HepG2 (cell line): Measurements from ENCODE around the gene NOL4L. TPM values are rescaled to one million over a fixed set of nuclear protein-coding genes. Genes with fewer than 3 reads are reported as not detected.

Experiments used
- ATAC-seq: fragments of 200-7000 bp; cut with Tn5 transposase; 3 replicates; pipeline ENCODE4 v1.9.1; 2020; ENCODE audit warnings: mild to moderate bottlenecking, moderate library complexity
- BruUV-seq: library from RNA; stranded (reverse); fragments of 400-500 nt; replicated peaks from 2 replicates; lab custom pipeline; 2021; lab: Mats Ljungman, UMichigan
- CTCF ChIA-PET: fragments of 300-600 bp; formaldehyde crosslinking; extraction: SDS; loops from one replicate; lab custom pipeline; 2021; ENCODE audit warnings: low total read pairs, inconsistent platforms, low intra/inter-chr PET ratio; lab: Yijun Ruan, JAX
- POLR2A ChIA-PET: fragments of 350-600 bp; sonication (Branson Sonifier 250); formaldehyde crosslinking; loops from one replicate; lab custom pipeline; 2020; ENCODE audit warnings: antibody characterized with exemption, inconsistent platforms; lab: Yijun Ruan, JAX
- DNase-seq: peaks from one replicate; pipeline ENCODE4 v3.0.0-alpha.2; 2015; ENCODE audit warnings: low spot score
- FAIRE-seq: peaks from 3 replicates; lab custom pipeline; 2011; peaks lifted over from hg19 to GRCh38; lab: Jason Lieb, UNC
- H2AFZ ChIP-seq: one replicate; pipeline ENCODE4 v1.6.1; 2011; ENCODE audit warnings: low read length, inconsistent platforms
- H3K27ac ChIP-seq: fragments of 300-600 bp; 3 replicates; pipeline ENCODE4 v1.8.0; 2011; ENCODE audit warnings: mixed run types, mild to moderate bottlenecking, mixed read lengths, low read length, inconsistent platforms; ENCODE audit not compliant: insufficient read depth; ENCODE audit errors: extremely low read length
- H3K27me3 ChIP-seq, 2 experiments: fragments of 200-600 bp in 1 of 2; 2 replicates in 1 of 2; 3 replicates in 1 of 2; pipeline versions ENCODE4 v1.6.0 to v1.8.0; 2011; ENCODE audit warnings: low read length in 2 of 2, mild to moderate bottlenecking in 2 of 2, moderate library complexity in 2 of 2, inconsistent platforms in 1 of 2; ENCODE audit not compliant: insufficient read depth in 2 of 2, control insufficient read depth in 1 of 2
- H3K36me3 ChIP-seq, 2 experiments: fragments of 200-600 bp in 1 of 2; replicated peaks in 1 of 2; 2 replicates in 1 of 2; 3 replicates in 1 of 2; pipeline versions ENCODE4 v1.5.1 to v1.8.0; 2011; ENCODE audit warnings: low read length in 2 of 2, inconsistent platforms in 1 of 2; ENCODE audit not compliant: insufficient read depth in 2 of 2, control insufficient read depth in 1 of 2
- H3K4me1 ChIP-seq: 2 replicates; pipeline ENCODE4 v1.5.1; 2012; ENCODE audit warnings: low read length, inconsistent platforms; ENCODE audit not compliant: insufficient read depth
- H3K4me2 ChIP-seq: 2 replicates; pipeline ENCODE4 v1.6.0; 2011; ENCODE audit warnings: low read depth, low read length, inconsistent platforms
- H3K4me3 ChIP-seq, 3 experiments: fragments of 200-600 bp in 1 of 3; sonication (generic), shearing (Covaris generic) in 1 of 3; replicated peaks in 1 of 3; 2 replicates each; pipeline ENCODE4 v1.5.1; 2011 to 2016; ENCODE audit warnings: low read length in 3 of 3, inconsistent platforms in 2 of 3, low read depth in 2 of 3, mild to moderate bottlenecking in 2 of 3, control low read depth in 1 of 3, mixed read lengths in 1 of 3; ENCODE audit not compliant: insufficient read depth in 1 of 3
- H3K79me2 ChIP-seq: one replicate; pipeline ENCODE4 v1.6.1; 2011; ENCODE audit warnings: low read length, inconsistent platforms; ENCODE audit not compliant: insufficient read depth
- H3K9ac ChIP-seq: 2 replicates; pipeline ENCODE4 v1.6.0; 2011; ENCODE audit warnings: mild to moderate bottlenecking, low read depth, low read length, inconsistent platforms; ENCODE audit not compliant: insufficient read depth
- H3K9me3 ChIP-seq: 2 replicates; pipeline ENCODE4 v1.5.1; 2012; ENCODE audit warnings: mild to moderate bottlenecking, low read length
- H4K20me1 ChIP-seq: 2 replicates; pipeline ENCODE4 v1.6.0; 2011; ENCODE audit warnings: inconsistent platforms, mild to moderate bottlenecking, low read length, moderate library complexity; ENCODE audit not compliant: insufficient read depth
- HES4 ChIP-seq: sonication (generic); formaldehyde crosslinking; IDR thresholded peaks from 2 replicates; pipeline ENCODE4 v1.9.0; 2021; ENCODE audit warnings: mild to moderate bottlenecking, missing genetic modification reagents, borderline replicate concordance
- POGZ ChIP-seq: sonication (generic); formaldehyde crosslinking; IDR thresholded peaks from 2 replicates; pipeline ENCODE4 v1.4.0; 2020; ENCODE audit warnings: mild to moderate bottlenecking, missing genetic modification reagents
- RXRA ChIP-seq: sonication (generic); formaldehyde crosslinking; IDR thresholded peaks from 2 replicates; pipeline ENCODE4 v1.5.1; 2020; ENCODE audit warnings: missing genetic modification reagents
- ZNF383 ChIP-seq: sonication (generic); formaldehyde crosslinking; IDR thresholded peaks from 2 replicates; pipeline ENCODE4 v1.4.0; 2020; ENCODE audit warnings: missing genetic modification reagents, mild to moderate bottlenecking, borderline replicate concordance
- ZNF788 ChIP-seq: sonication (generic); formaldehyde crosslinking; IDR thresholded peaks from 2 replicates; pipeline ENCODE4 v1.5.0; 2020; ENCODE audit warnings: mild to moderate bottlenecking, missing genetic modification reagents, borderline replicate concordance
- WGBS: methylation state at CpG from one replicate; pipeline ENCODE4 v1.1.6; 2017; ENCODE audit warnings: low lambda C conversion rate; 5-methylcytosine and 5-hydroxymethylcytosine counted together
- in situ Hi-C: cut with HindIII; loops from 2 replicates; pipeline ENCODE4 v1.10.0; 2017; ENCODE audit warnings: low pct_unique_long_range_greater_than_20kb; ENCODE audit not compliant: extremely low pct_ligation_motif_present
- intact Hi-C: fragments of 100-400 bp; cut with micrococcal nuclease; formaldehyde crosslinking; loops from one replicate; pipeline ENCODE4 v1.10.0; 2022; ENCODE audit not compliant: unreplicated experiment
- polyA plus RNA-seq, 8 experiments: library from polyadenylated mRNA; depleted of rRNA in 3 of 8; stranded (reverse) in 7 of 8; unstranded in 1 of 8; fragments of >200 nt; fragmentation: Illumina TruSeq in 4 of 8; extraction: Trizol in 4 of 8; gene quantifications; 2 replicates each; pipeline versions ENCODE4 v1.2.1 to v1.2.3, GENCODE V29; 2011 to 2016; ENCODE audit warnings: low read depth in 4 of 8, missing spikeins in 1 of 8, mixed read lengths in 1 of 8; ENCODE audit not compliant: insufficient read depth in 1 of 8
- total RNA-seq, 5 experiments: library from RNA; depleted of rRNA; stranded (reverse); fragments of >200 nt; fragmentation: Illumina TruSeq; extraction: Trizol; gene quantifications; 2 replicates each; pipeline ENCODE4 v1.2.3, GENCODE V29; 2016; ENCODE audit warnings: low read depth in 1 of 5
- TF ChIP-seq, protein P1 (sequence below): sonication (generic); formaldehyde crosslinking; IDR thresholded peaks from one replicate; pipeline ENCODE4 v1.5.1; 2020; ENCODE audit warnings: mild to moderate bottlenecking, missing genetic modification reagents; ENCODE audit errors: not compliant biosample characterization
- TF ChIP-seq, protein P2 (sequence below): sonication (generic); formaldehyde crosslinking; IDR thresholded peaks from 2 replicates; pipeline ENCODE4 v1.5.0; 2020; ENCODE audit warnings: mild to moderate bottlenecking, missing genetic modification reagents, borderline replicate concordance

Gene NOL4L
- total and polyA plus RNA-seq, 2 of the 13 experiments (the other 11 are each of a cell fraction or from before 2014, with no cell fraction given): 16.6 to 35.4 TPM

DNA sequence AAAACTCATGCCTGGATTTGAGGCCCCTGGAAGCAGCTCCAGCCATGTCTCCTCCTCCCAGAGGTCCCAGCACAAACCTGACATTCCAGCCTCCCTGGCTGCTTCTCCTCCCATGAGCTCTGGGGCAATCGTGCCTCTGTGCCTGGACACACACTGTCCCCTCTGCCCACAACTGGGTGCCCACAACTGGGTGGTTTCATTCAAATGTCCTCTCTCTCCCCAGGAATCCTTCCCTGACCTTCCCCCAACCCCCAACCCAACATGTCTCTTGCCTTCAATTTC is 37.4 kb downstream of the NOL4L start:
- H3K4me1 ChIP-seq: peaks cover 79% of the 10 kb centered on the region
- FAIRE-seq (no peak), DNase-seq (no peak), ATAC-seq (no peak)
- H3K36me3 ChIP-seq: no peaks in the 10 kb centered on the region
- peak overlapping the region; percentile 7; the same call in 1 of the 2 replicates for H3K9ac ChIP-seq
- intact Hi-C loops: loop anchor here (5.0 kb wide), 1 partner anchor 35 kb away; no protein-coding TSS in a partner anchor
- H3K79me2 ChIP-seq: peaks cover 3% of the 10 kb centered on the region
- POLR2A ChIA-PET: interaction anchor here (1.2 to 10.7 kb wide), 3 partner anchors 9 to 37 kb away, joined by 4 to 197 read pairs (median 124); partner anchors contain the start of gene NOL4L
- in situ Hi-C loops: no loop called here
- no peak overlapping the region for H3K4me2 ChIP-seq
- peak overlapping the region; percentile 25 for H3K27ac ChIP-seq
- no peaks in the 10 kb centered on the region for H3K9me3 ChIP-seq
- whole genome bisulfite sequencing: 22% methylated on average over 1 of the region's 1 CpG
- no peaks in the 10 kb centered on the region for H3K27me3 ChIP-seq
- no TSS peak for BruUV-seq
- H2AFZ ChIP-seq: no peak overlapping the region
- no peak overlapping the region for H3K4me3 ChIP-seq
- CTCF ChIA-PET: no interaction called here
- no peaks in the 10 kb centered on the region for H4K20me1 ChIP-seq
- TF ChIP-seq, protein P1, sequence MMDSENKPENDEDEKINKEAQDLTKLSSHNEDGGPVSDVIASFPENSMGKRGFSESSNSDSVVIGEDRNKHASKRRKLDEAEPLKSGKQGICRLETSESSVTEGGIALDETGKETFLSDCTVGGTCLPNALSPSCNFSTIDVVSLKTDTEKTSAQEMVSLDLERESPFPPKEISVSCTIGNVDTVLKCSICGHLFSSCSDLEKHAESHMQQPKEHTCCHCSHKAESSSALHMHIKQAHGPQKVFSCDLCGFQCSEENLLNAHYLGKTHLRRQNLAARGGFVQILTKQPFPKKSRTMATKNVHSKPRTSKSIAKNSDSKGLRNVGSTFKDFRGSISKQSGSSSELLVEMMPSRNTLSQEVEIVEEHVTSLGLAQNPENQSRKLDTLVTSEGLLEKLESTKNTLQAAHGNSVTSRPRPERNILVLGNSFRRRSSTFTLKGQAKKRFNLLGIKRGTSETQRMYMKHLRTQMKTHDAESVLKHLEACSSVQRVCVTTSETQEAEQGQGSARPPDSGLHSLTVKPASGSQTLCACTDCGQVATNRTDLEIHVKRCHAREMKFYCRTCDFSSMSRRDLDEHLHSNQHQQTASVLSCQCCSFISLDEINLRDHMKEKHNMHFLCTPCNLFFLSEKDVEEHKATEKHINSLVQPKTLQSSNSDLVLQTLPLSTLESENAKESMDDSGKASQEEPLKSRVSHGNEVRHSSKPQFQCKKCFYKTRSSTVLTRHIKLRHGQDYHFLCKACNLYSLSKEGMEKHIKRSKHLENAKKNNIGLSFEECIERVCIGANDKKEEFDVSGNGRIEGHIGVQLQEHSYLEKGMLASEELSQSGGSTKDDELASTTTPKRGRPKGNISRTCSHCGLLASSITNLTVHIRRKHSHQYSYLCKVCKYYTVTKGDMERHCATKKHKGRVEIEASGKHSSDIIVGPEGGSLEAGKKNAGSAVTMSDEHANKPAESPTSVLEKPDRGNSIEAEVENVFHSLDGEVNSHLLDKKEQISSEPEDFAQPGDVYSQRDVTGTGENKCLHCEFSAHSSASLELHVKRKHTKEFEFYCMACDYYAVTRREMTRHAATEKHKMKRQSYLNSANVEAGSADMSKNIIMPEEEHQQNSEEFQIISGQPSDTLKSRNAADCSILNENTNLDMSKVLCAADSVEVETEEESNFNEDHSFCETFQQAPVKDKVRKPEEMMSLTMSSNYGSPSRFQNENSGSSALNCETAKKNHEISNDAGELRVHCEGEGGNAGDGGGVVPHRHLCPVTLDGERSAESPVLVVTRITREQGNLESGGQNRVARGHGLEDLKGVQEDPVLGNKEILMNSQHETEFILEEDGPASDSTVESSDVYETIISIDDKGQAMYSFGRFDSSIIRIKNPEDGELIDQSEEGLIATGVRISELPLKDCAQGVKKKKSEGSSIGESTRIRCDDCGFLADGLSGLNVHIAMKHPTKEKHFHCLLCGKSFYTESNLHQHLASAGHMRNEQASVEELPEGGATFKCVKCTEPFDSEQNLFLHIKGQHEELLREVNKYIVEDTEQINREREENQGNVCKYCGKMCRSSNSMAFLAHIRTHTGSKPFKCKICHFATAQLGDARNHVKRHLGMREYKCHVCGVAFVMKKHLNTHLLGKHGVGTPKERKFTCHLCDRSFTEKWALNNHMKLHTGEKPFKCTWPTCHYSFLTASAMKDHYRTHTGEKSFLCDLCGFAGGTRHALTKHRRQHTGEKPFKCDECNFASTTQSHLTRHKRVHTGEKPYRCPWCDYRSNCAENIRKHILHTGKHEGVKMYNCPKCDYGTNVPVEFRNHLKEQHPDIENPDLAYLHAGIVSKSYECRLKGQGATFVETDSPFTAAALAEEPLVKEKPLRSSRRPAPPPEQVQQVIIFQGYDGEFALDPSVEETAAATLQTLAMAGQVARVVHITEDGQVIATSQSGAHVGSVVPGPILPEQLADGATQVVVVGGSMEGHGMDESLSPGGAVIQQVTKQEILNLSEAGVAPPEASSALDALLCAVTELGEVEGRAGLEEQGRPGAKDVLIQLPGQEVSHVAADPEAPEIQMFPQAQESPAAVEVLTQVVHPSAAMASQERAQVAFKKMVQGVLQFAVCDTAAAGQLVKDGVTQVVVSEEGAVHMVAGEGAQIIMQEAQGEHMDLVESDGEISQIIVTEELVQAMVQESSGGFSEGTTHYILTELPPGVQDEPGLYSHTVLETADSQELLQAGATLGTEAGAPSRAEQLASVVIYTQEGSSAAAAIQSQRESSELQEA (CRISPR knock-in tag): peak; percentile 32
- TF ChIP-seq ZNF383 (CRISPR knock-in tag) (no peak), POGZ (no peak), ZNF788 (CRISPR knock-in tag) (0 out of 2 replicates have a peak, but pooled peaks have one; percentile 14), RXRA (0 out of 2 replicates have a peak, but pooled peaks have one; percentile 3), HES4 (CRISPR knock-in tag) (0 out of 2 replicates have a peak, but pooled peaks have one; percentile 23)
- TF ChIP-seq, protein P2, sequence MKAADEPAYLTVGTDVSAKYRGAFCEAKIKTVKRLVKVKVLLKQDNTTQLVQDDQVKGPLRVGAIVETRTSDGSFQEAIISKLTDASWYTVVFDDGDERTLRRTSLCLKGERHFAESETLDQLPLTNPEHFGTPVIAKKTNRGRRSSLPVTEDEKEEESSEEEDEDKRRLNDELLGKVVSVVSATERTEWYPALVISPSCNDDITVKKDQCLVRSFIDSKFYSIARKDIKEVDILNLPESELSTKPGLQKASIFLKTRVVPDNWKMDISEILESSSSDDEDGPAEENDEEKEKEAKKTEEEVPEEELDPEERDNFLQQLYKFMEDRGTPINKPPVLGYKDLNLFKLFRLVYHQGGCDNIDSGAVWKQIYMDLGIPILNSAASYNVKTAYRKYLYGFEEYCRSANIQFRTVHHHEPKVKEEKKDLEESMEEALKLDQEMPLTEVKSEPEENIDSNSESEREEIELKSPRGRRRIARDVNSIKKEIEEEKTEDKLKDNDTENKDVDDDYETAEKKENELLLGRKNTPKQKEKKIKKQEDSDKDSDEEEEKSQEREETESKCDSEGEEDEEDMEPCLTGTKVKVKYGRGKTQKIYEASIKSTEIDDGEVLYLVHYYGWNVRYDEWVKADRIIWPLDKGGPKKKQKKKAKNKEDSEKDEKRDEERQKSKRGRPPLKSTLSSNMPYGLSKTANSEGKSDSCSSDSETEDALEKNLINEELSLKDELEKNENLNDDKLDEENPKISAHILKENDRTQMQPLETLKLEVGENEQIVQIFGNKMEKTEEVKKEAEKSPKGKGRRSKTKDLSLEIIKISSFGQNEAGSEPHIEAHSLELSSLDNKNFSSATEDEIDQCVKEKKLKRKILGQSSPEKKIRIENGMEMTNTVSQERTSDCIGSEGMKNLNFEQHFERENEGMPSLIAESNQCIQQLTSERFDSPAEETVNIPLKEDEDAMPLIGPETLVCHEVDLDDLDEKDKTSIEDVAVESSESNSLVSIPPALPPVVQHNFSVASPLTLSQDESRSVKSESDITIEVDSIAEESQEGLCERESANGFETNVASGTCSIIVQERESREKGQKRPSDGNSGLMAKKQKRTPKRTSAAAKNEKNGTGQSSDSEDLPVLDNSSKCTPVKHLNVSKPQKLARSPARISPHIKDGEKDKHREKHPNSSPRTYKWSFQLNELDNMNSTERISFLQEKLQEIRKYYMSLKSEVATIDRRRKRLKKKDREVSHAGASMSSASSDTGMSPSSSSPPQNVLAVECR (CRISPR knock-in tag): no peak
